Stimulated activated CD4-positive, alpha-beta T cell treated with anti-CD3 and anti-CD28 coated beads, Interleukin-4, amount 100 ng/mL, for 24 hours (primary cell): Measurements from ENCODE around the gene CD101.

Experiments used
- DNase-seq: peaks from one replicate; pipeline ENCODE4 v3.0.0-alpha.2; 2020

Gene CD101

DNA sequence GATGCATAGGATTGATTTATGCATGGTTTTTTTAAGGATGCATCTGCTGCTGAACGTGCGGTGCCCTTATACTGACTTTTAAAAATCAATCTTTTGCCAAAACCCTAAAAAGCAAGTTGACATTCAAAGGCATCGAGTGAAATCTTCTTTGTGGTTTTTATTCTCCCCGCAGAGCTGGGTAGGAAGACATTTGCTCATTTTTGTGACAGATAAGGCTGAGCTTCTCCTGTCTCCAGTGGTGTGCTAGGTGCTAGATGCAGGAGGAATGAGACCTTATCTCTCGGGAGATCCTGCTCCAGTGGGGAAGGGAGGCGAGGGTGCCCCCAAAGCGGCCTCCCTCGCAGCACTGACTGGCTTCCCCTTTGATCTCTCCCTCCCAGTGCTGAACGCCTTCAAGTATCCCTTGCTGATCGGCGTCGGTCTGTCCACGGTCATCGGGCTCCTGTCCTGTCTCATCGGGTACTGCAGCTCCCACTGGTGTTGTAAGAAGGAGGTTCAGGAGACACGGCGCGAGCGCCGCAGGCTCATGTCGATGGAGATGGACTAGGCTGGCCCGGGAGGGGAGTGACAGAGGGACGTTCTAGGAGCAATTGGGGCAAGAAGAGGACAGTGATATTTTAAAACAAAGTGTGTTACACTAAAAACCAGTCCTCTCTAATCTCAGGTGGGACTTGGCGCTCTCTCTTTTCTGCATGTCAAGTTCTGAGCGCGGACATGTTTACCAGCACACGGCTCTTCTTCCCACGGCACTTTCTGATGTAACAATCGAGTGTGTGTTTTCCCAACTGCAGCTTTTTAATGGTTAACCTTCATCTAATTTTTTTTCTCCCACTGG lies 14.9 kb upstream of the CD101 start:
- DNase-seq = peak; percentile 42

DNA sequence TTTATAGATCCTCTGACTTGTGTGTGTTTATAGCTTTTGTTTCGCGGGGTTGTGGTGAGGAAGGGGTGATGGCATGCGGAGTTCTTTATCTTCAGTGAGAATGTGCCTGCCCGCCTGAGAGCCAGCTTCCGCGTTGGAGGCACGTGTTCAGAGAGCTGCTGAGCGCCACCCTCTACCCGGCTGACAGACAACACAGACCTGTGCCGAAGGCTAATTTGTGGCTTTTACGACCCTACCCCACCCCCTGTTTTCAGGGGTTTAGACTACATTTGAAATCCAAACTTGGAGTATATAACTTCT lies 14.4 kb upstream of the CD101 start:
- peak; percentile 76 for DNase-seq

DNA sequence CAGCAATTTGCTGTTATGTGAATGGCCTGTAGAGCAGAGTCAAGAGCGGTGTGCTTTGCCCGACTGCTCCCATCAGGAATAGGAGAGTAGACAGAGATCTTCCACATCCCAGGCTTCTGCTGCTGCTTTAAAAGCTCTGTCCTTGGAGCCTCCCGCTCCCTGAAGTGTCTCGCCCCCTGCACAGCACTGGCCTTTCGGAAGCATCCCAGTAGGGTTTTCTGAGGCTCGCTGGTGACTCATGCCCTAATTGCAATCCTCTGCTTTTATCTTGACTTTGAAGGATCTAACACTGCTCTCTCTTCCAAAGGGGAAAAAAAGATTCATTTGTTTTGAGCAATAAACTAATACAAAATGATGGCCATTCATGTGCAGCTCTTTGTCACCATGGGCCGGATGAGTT lies 13.3 kb upstream of the CD101 start:
- DNase-seq = no peak

DNA sequence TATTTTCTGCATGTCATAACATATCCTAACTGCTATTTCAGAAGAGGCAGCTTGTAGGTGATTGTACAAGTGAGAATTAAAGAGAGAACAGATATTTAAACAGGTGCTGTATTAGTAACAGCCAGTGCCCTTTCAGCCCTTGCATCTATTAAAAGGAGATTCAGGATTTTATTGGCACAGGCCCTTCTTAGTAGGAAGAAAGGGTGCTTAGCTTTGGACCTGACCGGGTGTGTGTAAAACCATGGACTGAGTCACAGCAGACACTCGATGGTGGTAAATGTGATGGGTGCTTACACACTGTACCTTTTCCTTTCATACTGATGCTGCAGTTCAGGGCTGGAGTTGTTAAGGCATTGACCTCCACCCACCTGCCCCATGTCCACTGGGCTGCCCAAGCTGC lies 12.7 kb upstream of the CD101 start:
- DNase-seq = no peak

DNA sequence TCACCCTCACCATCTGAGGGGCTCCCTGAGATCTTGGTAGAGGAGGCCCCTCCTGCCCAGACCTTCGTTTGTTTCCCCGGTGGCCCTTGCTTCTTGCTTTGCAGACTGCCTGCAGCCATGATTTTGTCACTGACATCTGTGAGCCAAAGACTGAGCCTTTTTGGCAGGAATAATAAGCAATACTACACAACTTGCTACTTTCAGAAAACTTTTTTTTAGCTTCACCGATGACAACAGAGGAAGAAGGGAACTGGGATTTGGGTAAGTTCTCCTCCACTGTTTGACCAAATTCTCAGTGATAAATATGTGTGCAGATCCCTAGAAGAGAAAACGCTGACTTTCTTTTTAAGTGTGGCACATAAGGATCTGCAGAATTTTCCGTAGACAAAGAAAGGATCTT lies 11.7 kb upstream of the CD101 start:
- DNase-seq = no peak

DNA sequence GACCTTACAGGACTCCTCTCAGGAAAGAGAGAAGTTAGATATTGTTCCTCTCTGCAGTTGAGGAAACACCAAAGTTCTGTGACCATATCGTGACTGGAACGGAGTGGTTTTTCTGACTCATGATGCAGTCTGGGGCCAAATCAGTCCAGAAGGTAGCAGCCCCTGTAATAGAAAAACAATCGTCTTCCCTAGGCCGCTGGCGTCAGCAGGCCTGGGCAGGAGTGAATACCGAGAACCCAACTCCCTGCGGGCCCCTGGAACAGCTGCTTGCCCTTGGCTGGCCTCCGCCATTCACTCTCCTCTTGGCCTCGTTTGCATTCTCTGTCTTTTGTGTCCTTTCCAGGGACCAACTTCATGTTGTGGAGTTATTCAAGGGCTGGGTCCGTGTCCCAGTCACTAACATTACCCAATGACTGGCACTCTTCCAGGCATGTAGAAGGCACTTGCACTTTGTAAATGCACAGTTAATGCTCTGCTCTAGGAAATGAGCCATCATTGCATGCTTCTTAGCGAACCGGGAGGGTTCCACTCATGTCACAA lies 10.9 kb upstream of the CD101 start:
- DNase-seq = no peak

DNA sequence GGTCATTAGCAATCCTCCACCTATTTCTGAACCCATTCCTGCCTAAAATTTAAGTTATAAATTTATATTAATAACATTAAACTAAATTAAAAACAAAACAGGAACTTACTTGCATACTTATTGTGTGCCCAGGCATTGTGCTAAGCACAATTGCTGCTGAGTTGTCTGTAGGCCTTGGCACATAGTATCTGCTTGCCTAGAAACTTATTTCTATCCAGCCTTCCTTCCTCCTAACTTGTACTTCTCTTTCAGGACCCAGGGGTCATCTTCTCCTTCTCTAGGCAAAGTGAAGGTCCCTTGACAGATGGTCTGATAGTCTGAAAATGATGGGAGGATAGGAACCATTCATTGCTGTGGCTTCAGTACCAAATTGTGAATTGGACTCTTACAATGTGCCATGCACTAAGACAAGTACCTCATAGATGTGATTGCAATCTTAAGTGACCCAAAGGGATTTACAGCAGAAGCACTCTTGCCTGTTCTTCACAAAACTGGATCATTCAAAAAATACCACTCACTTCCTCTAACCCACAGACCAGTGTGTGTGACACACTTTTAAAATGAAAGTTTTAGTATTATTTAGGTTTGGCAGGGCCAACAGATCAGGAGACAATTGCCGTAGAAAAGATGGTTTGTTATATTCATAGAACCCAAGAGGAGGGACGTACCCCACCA lies 10.3 kb upstream of the CD101 start:
- DNase-seq = no peak

DNA sequence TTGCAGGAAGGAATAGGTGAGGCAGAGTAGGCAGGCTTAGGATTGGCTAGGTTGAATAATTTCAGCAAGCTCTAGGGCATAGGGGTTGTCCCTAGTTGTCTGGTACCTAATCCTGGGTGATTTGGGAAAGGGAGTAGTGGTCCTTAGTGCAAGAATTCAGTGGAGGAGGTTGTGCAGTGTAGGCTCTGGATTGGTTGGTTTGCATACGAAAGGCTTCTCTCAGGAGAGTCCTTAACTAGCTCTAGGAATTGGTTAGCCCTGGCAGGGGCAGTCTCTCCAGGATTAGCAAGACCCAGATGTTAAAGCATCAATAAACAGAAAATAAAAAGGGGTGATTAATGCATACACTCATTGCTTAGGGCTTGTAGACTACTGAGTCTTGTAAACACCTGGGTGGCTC lies 9.6 kb upstream of the CD101 start:
- DNase-seq = no peak

DNA sequence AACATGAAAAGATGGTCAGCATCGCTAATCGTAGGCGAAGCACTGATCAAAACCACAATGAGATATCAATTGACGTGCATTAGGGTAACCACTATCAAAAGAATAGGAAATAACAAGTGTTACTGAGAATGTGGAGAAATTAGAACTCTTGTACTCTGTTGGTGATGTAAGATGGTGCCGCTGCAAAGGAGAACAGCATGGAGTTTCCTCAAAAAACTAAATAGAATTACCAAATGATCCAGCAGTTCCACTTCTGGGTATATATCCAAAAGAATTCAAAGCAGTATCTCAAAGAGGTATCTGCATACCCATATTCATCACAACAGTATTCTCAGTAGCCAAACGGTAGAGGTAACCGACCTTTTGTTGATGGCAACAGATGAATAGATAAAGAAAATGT lies 8.3 kb upstream of the CD101 start:
- DNase-seq = no peak

DNA sequence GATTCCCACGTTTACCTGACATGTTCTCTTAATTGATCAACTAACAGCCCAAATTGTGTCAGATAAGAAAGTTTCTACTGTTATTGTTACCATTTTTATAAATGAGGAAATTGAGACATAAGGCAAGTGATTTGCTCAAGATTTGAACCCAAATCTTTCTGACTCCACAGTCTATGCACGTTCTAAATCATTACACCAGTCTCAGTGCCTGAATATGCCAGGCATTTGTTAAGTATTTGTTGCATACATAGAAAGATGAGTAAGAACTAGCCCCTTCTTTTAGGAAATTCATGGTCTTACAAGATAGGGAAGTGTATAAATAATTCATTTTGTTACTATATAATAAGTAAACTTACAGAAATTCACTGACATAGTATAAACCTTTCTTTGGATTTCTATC lies 7.1 kb upstream of the CD101 start:
- DNase-seq = no peak

DNA sequence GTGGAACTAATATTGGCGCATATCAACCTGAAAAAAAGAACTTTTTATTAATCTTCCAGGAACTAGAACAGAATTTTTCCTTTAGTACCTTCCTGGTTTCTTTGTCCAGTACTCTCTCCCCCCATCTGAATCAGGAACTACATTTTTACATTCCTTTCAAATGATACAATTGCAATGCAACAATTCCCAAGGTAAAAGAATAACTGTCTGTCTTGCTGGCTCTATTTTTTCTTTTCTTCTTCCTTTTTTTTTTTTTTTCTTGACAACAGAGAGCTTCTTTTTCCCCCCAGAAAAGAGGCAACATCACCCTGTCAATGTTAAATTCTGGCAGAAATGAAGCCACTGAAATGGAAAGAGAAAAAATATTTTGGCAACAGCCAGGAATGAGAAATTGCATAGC lies 4.5 kb upstream of the CD101 start:
- no peak for DNase-seq

DNA sequence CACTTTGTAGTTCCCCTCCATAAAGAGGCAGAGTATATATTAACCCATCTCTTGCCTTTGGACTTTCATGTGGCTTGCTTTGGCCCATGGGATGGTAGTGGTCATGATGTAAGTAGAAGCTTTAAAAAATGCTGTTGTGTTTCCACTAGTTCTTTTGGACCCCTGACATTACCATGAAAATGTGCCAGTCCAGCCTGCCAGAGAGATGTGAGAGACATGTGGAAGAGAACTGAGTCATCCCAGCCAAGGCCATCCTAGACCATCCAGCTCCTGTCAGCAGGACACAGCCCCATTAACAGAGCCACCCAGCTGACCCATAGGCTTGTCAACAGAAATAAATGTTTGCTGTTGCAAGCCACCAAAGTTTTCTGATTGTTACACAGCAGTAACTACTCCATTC lies 3.9 kb upstream of the CD101 start:
- no peak for DNase-seq

DNA sequence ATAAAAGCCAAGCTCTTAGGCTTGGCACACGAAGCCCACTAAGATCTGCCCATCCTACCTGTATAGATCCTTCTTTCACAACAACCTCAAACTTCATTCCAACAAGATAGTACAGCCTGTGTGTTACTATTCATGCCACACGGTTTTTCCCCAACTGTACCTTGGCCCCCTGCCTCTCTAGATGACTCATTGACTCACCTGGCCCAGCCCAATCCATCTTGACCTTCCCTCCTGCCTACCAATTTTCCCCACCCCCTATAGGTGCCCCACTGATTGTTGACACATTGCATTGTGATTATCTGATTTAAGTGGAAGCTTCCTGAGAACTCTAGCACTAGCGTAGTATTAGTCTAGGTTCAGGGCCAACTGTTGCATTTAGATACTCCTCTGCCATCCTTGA lies 2.0 kb upstream of the CD101 start:
- no peak for DNase-seq

DNA sequence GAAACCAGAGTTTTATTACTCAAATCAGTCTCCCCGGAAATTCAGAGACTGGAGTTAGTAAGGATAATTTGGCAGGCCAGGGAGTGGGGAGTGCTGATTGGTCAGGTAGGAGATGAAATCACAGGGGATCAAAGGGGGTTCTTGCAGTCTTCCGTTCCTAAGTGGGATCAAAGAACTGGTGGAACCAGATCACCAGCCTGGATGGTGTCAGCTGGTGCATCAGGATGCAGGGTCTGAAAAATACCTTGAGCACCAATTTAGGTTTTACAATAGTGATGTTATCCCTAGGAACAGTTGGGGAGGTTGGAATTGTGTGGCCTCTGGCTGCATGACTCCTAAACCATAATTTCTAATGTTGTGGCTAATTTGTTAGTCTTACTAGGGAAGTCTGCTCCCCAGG lies 1.4 kb upstream of the CD101 start:
- no peak for DNase-seq

DNA sequence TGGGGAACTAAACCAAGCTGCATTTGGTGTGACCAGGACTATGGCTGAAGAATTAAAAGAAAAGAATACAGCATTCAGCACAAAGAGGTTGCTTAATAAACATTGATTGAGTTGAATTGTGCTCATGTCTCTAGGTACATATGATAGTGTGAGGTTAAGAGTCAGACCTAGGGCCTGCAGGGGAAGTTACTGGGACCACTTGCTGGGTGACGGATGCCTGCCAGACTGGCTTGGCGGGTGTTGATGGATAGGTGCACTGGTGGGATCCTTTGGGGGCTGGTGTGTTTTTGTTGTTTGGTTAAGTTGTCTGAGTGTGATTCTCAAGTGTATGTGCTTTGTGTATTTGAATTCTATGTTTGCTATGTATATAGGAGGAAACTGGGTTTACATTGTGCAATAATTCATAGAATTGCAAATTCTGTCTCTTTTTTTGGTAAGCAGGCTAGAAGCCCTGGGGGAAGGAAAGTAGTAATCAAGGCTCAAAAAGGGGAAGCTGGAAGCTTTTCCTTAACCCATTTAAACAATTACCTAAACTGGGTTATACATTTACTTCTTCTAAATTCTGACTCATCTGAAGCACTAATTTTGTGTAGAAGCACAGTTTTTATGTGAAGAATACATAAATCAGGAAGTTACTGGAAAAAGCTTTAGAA lies 1.8 kb downstream of the CD101 start:
- no peak for DNase-seq

DNA sequence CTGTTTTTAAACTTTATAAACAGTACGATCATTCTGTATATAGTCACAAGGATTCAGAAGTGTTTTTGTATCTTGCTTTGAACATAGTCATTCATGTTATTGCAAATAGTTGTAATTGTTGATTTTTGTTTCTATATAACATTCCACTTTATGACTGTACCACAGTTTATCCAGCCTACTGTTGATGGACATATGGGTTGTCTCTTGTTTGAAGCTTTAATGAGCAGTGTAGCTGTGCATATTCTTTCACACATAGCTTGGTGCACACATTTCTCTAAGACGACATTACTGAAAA lies 6.1 kb downstream of the CD101 start:
- no peak for DNase-seq

DNA sequence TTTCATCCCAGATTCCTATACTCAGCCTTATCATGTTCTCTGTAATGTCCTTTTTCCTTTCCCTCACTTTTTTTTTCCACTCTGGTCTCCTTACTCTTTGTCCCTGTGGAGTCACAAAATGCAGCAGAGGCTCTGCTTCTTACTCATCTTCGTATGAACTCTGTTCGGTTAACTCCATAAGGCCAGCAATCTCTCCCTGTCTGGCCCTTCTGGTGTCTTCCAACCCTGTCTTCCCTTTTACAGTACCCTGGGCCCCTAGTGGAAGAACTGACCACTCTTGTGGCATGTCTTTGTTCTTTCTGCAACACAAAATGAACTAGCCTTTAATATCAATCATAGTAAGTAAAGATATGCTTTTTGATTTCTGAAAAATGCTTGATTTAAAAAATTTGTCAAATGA lies 7.1 kb downstream of the CD101 start:
- no peak for DNase-seq

DNA sequence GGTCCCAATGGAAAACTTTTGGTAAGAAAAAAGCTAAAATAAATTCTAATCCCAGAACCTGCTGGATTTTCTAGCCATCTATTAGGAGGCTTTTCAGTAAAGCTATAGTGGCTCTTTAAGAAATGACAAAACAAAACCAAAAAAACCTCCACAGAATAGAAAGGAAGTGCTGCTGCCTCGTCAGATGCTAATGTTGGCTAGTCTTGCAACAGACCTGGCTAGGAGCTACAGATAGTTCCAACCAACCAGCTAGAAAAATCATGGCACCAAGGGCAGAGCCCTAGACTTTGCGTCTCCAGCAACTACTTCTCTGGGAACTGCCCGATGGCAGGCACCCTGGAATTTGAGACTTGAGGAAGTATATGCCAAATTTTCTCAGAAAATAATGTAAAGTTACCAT lies 7.6 kb downstream of the CD101 start:
- DNase-seq = no peak

DNA sequence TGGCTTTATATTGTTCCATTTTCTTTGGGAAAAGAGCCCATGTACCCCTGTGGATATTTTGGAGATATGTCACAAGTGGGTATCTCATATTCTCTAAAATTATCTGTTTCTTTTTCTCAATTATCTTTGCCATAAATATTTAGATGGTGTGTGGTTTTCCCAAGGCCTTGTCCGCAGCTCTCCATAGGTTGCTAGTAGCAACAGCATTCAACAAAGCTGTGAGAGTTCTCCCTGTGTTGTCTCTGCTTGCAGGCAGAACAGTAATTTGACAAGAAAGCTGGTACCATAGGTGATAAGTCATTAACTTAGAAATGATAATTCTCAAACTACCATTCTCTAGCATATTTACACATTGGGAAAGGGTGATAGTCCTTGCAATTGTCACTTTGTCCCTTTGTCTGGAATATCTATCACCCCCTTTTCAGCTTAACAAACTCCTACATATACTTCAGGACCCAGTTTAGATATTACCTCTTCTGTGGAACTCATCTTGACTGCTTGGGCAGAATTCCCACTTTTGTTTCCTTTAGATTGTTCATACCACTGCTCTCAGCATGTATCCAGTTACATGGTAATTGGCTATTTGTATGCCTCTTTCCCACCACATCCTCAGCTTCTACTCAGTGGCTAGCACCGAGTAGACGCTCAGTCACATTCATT lies 8.9 kb downstream of the CD101 start:
- DNase-seq = no peak

DNA sequence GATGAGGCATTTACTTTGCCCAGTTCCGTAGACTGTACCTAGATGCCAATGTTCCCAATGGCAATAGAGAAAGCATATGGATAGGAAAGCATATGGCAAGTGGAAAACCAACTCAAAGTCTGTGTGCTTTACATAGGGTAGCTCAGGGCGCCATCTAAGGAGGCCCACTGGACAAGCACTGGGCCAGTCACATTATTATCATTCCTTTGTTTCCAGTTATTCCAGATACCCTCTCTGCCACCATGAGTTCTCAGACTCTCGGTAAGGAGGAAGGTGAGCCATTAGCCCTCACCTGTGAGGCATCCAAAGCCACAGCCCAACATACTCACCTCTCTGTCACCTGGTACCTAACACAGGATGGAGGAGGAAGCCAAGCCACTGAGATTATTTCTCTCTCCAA lies 9.8 kb downstream of the CD101 start:
- DNase-seq = no peak

DNA sequence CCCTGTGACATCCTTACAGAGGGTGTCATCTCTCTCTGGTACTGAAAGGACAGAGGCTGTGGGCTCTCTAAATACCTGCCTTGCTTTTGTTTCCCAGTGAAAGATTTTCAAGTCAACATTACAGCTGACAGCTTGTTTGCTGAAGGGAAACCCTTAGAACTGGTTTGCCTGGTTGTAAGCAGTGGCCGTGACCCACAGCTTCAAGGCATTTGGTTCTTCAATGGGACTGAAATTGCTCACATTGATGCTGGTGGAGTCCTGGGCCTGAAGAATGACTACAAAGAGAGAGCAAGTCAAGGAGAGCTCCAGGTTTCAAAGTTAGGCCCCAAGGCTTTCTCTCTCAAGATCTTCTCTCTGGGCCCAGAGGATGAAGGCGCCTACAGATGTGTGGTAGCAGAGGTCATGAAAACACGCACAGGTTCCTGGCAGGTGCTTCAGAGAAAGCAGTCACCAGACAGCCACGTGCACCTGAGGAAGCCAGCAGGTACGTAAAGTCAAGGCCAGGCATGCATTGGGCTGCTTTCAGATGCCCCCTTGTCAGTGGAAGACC lies 11.8 kb downstream of the CD101 start:
- DNase-seq = no peak

DNA sequence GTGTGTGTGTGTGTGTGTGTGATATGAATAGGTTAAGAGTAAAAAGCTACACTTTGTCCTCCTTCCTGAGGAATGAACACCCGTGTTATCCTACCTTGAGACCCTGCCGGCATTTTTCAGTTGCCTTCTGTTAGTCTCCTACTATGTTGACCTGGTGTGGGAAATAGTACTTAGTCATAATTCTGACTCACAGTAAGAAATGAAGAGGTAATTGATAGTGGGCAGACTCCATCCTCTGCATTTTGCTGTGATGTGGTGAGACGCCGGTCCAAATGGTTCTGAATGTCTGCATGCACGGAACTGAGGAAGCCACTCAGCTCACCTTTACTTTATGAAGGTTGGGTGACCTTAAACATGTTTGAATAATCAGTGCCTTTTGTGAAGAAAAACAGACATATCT lies 12.6 kb downstream of the CD101 start:
- peak; percentile 38 for DNase-seq

DNA sequence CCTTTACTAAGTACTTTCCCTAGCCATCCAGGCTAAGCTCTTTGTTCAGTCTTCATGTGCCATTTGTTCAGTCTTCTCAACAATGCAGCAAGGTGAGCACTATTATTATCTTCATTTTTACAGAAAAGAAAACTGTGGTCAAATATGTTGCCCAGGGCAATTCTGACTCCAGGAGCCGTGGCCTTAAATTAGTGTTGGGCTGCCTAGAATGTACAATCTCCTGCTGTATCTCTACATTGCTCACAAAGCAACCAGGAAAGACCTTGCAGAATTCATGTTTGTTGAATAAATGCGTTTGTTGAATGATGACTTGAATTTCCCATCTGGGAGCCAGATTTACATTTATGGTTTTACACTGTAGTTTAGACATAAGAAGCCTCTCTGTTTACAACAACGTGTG lies 14.2 kb downstream of the CD101 start:
- DNase-seq = no peak

DNA sequence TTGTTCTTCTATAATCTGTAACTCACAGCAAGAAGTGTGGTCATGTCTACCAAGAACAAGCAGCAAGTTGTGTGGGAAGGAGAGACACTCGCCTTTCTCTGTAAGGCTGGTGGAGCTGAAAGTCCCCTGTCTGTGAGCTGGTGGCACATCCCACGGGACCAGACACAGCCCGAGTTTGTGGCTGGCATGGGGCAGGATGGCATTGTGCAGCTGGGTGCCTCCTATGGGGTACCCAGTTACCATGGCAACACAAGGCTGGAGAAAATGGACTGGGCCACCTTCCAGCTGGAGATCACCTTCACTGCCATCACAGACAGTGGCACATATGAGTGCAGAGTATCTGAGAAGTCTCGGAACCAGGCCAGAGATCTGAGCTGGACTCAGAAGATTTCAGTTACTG lies 15.5 kb downstream of the CD101 start:
- DNase-seq = peak; percentile 17
